ENCODE data around the gene ATP1B2.

- no peak for TF ChIP-seq CTCF (IDR thresholded peaks at IDR 0.05 in 4 of 5, conservative IDR thresholded peaks at IDR 0.05 in 1 of 5)
- no peak for TF ChIP-seq POLR2A (IDR thresholded peaks at IDR 0.05)
Measured at GRCh38 chr17:7655541-7655840, 4.8 kb downstream of the ATP1B2 start.

Measured in gastrocnemius medialis (tissue), 4 donors.